ENCODE measurements around the gene DNAH10.
"Not testable (repeated sequence)": the region's sequence is repeated elsewhere in the genome, so short reads cannot be mapped to it uniquely, and the experiment has no call there.

DNA sequence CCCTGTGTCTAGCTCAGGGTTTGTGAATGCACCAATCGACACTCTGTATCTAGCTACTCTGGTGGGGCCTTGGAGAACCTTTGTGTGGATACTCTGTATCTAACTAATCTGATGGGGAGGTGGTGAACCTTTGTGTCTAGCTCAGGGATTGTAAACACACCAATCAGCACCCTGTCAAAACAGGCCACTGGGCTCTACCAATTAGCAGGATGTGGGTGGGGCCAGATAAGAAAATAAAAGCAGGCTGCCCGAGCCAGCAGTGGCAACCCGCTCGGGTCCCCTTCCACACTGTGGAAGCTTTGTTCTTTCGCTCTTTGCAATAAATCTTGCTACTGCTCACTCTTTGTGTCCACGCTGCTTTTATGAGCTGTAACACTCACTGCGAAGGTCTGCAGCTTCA is 185.4 kb downstream of the DNAH10 start:
- TF ChIP-seq POLR2A (IDR thresholded peaks at IDR 0.05; ENCODE audit: low read depth, low read length); FOS (IDR thresholded peaks at IDR 0.05; ENCODE audit: low read depth, low read length); NFE2L2 (IDR thresholded peaks at IDR 0.05; ENCODE audit: low read depth, low read length); RAD21 (IDR thresholded peaks at IDR 0.05; ENCODE audit: low read length); USF2 (IDR thresholded peaks at IDR 0.05; ENCODE audit: low read depth, low read length): not testable (repeated sequence)
- TF ChIP-seq, protein P1, sequence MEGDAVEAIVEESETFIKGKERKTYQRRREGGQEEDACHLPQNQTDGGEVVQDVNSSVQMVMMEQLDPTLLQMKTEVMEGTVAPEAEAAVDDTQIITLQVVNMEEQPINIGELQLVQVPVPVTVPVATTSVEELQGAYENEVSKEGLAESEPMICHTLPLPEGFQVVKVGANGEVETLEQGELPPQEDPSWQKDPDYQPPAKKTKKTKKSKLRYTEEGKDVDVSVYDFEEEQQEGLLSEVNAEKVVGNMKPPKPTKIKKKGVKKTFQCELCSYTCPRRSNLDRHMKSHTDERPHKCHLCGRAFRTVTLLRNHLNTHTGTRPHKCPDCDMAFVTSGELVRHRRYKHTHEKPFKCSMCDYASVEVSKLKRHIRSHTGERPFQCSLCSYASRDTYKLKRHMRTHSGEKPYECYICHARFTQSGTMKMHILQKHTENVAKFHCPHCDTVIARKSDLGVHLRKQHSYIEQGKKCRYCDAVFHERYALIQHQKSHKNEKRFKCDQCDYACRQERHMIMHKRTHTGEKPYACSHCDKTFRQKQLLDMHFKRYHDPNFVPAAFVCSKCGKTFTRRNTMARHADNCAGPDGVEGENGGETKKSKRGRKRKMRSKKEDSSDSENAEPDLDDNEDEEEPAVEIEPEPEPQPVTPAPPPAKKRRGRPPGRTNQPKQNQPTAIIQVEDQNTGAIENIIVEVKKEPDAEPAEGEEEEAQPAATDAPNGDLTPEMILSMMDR (conservative IDR thresholded peaks at IDR 0.05; ENCODE audit: low read depth, low read length), result not testable (repeated sequence)
